Stimulated activated CD8-positive, alpha-beta memory T cell treated with anti-CD3 and anti-CD28 coated beads, Interleukin-7, amount 100 ng/mL, for 24 hours (primary cell): ENCODE data around the gene DUS4L.
"Not testable (repeated sequence)": the region's sequence is repeated elsewhere in the genome, so short reads cannot be mapped to it uniquely, and the experiment has no call there.

Experiments
- DNase-seq: peaks from one replicate; pipeline ENCODE4 v3.0.0-alpha.2; 2020; ENCODE audit warnings: low read depth

DUS4L gene, protein sequence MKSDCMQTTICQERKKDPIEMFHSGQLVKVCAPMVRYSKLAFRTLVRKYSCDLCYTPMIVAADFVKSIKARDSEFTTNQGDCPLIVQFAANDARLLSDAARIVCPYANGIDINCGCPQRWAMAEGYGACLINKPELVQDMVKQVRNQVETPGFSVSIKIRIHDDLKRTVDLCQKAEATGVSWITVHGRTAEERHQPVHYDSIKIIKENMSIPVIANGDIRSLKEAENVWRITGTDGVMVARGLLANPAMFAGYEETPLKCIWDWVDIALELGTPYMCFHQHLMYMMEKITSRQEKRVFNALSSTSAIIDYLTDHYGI

DNA sequence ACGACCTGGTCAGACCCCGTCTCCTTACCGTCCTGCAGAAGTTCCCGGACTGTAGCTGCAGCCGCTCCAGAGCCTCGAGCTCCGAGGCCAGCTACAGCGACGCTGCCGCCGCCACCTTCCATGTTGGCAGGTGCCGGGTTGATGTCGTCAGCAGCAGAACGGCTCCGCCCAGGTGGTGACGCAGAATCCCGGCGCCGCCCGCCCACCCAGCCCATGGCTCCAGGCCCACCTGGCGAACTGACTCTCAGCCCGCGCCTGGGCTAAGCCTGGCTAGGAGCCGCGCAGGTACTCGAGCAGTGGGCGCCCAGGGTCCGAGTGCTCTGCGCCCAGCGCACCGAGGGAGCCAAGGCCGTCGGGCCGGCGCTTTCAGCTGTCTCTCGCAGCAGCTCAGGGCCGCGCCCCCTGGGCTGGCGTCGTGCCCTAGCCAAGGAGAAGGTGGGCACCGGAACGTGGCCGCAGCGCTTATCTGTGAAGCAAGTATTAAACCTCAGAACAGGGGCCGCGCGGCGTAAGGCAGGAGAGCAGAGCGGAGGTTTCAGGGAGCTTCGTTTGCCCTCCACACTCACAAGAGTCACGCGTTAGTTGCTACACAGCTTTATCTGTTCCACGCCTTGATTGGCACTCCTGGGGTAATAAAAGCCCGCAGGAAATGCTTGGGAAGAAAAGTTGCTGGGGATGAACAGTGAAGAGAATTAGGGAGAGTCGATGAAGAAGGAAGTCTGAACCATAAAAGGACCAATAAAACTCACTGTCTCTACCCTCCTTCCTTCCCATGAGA is at the start of gene DUS4L, which contains the start of gene COG5:
Gene DUS4L, plus strand, starts transcription at position 197 of the 778 bp plus-strand sequence. CDS start 3,100 bp downstream, outside the sequence.
Gene COG5, minus strand, starts transcription at position 146 of the 778 bp plus-strand sequence. Its CDS starts 24 bp downstream, at position 122.
- peak; percentile 72 for DNase-seq

GRCh38 chr7:107526672-107527071 is 37.1 kb upstream of the DUS4L start:
- no peak for DNase-seq

DNA sequence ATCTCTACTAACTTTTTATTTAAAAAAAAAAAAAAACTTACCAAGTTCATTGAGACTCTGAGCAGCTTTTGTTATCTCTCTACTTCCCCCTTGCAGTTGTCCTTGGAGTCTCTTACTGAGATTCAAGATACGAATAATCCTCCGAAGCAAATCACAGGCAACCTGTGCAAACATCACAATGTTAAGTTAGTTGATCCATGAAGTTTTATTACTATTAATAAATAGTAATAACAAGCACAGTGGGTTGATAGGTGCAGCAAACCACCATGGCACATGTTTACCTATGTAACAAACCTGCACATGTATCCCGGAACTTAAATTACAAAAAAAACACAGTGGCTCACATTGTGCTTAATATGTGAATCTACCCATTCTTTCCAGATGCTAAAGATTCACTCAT is 36.6 kb upstream of the DUS4L start:
- no peak for DNase-seq

DNA sequence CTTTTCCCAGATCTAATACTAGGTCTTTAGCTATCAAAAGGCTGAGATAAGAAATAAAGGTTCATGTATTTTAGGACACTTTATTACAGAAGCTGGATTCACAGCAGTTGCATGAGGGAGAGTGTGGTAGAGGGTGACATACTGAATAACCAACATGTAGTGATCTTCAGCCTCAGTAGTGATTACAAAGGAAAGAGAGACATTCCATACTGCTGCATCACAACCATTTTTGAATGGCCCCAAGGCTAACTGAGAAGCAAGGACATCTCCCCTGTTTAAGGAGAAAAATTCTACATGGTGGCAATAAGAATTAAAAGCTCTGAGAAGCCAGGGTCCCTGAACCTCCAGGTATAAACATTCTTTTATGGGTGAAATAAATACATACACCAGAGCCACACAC is 35.3 kb upstream of the DUS4L start:
- no peak for DNase-seq

DNA sequence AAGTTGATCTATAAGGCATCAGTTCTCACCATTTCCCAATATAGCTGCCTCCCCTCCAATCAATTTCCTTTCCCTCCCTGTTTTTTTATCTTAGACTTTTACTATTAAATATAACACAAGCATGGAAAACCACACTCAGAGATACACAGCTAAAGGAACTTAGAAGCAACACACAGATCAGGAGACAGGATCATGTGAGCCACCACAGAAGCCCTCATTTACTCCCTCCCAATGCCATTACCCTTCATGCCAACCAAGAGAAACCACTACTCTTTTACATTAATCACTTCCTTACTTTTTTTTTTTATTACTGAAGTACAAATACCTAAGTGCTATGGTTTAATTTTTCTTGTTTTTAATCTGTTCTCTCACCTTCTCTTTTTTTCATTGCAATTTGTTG is 33.0 kb upstream of the DUS4L start:
- no peak for DNase-seq

- DNase-seq, result no peak
Measured at GRCh38 chr7:107534139-107534538, 29.6 kb upstream of the DUS4L start.

DNA sequence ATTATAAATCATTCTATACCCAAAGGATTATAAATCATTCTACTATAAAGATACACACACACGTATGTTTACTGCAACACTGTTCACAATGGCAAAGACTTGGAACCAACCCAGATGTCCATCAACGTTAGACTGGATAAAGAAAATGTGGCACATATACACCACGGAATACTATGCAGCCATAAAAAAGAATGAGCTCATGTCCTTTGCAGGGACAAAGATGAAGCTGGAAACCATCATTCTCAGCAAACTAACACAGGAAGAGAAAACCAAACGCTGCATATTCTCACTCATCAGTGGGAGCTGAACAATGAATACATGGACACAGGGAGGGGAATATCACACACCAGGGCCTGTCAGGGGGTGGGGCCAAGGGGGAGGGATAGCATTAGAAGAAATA is 26.5 kb upstream of the DUS4L start:
- DNase-seq, result not testable (repeated sequence)

DNA sequence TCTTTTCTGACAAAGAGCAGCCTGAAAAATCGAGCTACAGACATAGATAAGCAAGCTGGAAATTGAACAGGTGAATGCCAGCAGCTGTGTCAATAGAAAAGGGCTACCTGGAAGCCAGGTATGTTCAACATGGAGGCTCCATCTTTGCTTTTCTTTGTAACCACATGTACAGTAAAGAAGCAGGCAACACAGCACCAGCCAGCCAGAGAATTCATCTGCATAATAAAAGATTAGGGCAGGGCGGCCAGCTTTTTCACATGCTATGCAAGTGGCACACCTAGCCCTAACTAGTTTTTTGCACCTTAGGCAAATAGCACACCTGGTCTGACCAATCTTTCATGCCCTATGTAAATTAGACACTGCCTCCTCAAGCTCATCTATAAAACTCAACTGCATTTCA is 25.8 kb upstream of the DUS4L start:
- no peak for DNase-seq

DNA sequence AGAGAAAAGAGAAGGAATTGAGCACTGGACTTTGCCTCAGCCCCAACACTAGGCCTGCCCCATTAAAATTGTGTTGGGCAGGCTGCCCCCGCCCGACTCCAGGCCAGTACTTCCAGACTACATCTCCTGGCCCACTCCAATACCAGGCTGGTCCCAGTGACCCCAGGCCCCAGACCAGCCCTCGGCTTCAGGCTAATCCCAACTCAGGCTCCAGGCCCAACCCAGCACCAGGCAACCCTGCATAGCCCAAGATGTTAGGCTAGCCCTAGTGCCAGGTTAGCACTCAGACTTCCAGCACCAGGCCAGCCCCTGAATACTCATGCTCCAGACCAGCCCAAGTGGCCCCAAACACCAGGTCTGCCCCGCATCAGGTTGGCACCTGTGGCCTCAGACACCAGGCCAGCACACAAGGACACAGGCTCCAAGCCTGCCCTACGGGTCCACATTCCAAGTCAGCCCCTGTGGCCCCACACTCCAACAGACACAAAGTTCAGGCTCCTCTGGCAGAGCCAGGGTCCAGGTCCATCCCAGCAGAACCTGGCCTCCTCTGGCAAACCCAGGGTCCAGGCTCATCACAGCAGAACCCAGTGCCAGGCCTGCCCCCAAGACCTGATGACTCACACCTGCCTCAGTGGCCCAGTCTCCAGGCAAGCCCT is 20.3 kb upstream of the DUS4L start:
- no peak for DNase-seq

GRCh38 chr7:107544848-107545591 is 18.8 kb upstream of the DUS4L start:
- DNase-seq, result no peak

DNA sequence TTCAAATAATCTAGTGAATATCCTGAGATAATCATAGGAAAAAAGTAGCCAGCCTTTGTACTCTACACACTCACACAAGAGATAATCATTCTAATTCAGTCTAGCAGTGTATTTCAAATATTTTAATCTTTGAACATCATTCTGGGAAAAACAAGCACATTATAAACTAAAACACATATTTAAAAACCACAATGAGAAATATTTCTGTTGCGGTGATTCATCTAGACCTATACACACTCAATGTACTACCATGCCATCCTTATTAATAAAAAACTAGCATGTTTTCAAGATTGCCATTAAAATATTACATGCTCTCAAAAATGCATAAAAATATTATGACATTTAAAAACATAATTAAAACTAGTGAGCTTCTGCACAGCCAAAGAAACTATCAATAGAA is 11.8 kb upstream of the DUS4L start:
- DNase-seq, result no peak

DNA sequence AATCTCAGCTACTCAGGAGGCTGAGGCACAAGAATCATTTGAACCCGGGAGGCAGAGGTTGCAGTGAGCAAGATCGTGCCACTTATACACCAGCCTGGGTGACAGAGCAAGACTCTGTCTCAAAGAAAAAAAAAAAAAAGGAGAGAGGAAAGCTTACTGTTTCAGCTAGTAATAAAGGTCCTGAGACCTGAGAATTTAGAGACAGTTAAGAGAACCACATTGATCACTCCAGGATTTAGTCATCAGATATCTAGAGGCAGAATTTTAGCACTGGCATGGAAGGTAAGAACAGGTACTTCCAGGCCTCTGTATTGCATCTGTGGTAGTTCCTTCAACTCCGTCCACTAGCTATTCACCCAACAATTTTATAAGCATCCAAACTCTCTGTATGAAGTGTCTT is 7.9 kb upstream of the DUS4L start:
- no peak for DNase-seq

DNA sequence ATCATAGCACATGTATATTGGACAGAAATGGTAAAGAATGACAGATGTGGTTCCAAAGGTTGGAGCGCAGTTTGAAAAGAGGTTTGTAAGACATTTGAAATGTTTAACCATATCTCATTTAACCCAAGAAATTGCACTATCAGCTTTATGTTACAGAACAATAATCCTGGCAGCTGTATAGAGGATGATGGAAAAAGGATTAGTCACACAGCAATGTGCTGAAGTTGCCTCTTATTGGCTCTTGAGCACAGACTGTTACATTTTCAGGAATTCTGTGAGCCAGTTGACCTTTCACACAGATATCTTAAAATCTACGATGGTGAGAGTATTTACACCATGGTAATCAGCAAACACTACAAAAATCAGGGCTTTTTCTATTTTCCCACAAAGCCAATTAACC is 3.9 kb upstream of the DUS4L start:
- DNase-seq, result no peak

DNA sequence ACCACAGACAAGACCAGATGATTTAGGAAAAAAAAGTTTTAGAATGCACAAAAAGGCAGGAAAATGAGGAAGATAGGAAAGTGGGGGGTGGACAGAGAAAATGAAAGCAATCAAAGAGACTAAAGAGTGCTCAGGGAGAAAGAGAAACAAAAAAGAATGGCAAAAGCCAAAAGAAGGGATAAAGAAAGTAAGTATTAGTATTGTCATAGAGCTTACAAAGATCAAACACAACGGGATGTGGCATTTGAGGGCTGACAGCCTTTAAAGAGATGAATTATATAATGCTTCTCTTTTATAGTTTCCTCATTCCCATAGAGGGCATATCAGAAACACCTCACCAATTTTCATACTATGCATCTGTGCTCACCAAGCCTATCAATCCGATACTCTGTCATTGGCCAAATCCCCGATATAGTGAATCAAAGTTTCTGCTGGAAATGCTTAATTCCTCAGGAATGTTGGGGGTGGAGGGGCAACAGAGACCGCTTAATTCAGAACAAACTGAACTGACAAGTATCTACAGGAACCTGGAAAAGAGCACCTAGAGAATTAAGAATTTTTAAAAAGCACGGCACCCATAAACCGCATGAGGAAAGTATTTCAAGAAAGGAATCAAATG is 2.8 kb upstream of the DUS4L start:
- no peak for DNase-seq

GRCh38 chr7:107563081-107563774 is 543 bp upstream of the DUS4L start:
- no peak for DNase-seq

- DNase-seq, result no peak
Measured at GRCh38 chr7:107564553-107565298, 955 bp downstream of the DUS4L start.

DNA sequence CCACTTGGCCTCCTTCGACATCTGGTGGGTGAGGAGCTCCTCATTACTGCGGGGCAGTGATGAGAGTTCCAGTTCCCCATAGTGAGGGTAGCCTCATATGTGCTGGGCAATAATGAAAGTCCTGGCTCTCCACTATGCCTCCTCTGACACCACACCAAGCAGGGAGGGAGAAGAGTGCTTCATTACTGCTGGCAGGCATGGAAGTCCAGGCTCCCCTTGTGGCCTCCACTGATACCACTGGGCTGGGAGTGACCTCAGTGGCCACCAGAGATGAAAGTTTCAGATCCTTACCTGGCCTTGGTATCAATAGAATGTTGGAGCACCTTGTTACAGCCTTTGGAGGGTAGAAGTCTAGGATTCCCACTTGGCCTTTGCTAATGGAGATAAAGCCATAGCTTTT is 6.5 kb downstream of the DUS4L start:
- no peak for DNase-seq

DNA sequence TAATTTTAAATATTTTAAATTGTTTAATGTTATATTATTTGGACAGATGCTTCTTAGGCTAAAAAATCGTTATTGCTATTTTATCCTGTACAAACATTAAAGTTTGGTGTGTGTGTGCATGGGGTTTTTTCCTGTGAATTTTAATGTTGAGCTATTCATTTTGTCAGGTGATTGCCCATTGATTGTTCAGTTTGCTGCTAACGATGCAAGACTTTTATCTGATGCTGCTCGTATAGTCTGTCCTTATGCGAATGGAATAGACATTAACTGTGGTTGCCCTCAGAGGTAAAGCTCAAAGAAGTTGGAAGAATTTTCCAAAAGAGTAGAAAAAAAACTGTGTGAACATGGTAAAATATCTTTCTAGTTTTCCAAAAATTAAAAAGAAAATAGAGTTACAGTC is 9.8 kb downstream of the DUS4L start:
- DNase-seq, result no peak

DNA sequence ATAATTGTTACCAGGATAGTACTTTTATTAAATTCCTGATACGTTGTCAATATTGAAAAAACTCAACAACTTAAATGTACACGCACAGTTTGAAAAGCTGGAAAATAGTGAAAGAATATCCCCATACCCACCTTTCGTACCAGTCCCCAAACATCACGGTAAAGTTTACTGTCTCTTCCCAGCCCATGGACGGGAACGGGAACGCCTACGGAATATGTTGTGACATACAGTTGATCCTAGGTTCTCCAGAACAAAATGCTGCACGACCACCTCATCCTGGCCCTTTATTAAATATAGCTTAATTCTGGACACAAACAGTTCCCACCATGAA is 15.7 kb downstream of the DUS4L start:
- DNase-seq, result no peak

DNA sequence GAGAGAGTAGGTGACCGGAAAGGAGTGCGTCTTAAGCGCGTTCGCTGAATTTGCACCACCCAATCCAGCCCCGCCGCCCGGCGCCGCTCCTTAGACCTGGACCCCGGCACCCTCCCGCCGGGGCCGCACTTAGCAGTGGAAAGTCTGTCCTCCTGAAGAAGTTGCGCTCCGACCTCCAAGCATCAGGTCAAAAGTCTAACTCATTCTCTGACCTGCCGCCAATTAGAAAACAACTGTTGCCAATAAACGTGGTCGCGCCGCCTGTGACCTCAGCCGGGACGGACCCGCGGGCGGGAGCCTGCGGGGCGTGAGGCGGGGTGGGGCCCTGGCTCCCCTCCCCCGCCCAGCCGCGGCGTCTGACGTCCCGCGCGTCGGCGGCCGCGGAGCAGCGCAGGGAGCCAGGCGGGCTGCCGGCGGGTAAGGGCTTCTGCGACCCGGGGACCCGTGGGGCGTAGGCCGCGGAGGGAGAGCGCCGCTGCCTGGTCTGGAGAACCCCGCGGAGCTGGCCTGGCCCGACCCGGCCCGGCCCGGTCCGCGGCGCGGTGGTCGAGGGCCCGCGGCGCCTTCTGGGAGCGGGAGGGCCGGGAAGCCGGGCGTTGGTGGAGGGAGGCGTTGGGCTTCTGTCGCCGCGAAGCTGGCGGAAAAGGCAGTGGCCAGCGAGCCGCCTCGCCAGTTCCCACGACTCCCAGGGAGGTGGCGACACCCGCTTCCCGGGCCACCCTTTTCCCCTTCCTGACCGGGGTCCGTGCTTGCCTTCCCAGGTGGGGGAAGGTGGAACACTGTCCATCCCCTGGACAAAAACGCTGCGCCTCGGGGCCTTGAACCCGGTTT is 16.3 kb downstream of the DUS4L start, which contains the start of gene BCAP29:
Gene BCAP29, plus strand, starts transcription at position 362 of the 831 bp plus-strand sequence. CDS start 527 bp downstream, outside the sequence.
- DNase-seq, result peak; percentile 41
